A673 (cell line): ENCODE results near the gene SCARB1.

Experiments
- EZH2 ChIP-seq: fragments of 200-600 bp; sonication (generic); IDR thresholded peaks from 2 replicates; pipeline ENCODE4 v1.6.1; 2017; ENCODE audit warnings: borderline replicate concordance, low read depth, mild to moderate bottlenecking, mixed read lengths, antibody characterized with exemption, low read length; ENCODE audit not compliant: poor library complexity, severe bottlenecking
- TF ChIP-seq, protein P1 (sequence below): fragments of 300-800, 200-600 bp; sonication (generic); conservative IDR thresholded peaks from 2 replicates; pipeline ENCODE4 v1.5.1; 2017; ENCODE audit warnings: low read depth, mild to moderate bottlenecking, antibody characterized with exemption, low read length, moderate library complexity, mixed read lengths

DNA sequence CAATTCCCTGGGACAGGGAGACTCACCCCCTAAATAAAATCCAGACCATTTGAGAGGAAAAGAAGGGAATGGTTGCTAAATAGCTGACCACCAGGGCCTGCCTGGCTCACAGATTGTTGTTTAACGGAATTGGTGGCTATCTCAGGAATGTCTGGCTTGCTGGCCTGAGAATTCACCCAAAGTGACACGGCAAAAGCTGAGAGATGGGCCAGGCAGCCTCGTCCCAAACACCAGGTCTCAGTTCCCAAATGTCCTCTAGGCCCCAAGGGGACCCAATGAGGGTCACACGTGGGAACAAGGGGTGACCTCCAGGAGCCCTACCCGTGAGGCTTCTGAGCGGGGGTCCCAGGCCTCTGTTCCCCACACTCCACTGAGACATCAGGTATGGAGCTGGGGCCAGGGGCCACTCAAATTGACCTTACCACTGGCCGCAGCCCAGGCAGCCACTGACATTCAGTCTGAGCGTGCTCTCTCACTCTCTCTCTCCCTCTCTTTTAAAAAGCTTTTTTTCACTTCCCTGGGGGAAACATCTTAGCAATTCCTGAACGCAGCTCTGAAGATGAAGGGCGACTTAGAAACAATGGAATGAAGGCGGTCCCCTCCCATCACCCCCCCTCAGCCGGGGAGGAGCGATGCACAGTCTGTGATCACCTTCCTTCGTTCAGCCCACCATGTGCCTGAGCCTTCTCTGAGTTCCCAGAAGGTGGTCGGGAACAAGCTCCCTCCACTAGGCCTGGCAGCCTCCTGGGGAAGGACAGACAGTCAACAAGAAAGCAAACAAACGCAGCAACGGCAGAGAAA lies 131.2 kb downstream of the SCARB1 start:
- TF ChIP-seq, protein P1, sequence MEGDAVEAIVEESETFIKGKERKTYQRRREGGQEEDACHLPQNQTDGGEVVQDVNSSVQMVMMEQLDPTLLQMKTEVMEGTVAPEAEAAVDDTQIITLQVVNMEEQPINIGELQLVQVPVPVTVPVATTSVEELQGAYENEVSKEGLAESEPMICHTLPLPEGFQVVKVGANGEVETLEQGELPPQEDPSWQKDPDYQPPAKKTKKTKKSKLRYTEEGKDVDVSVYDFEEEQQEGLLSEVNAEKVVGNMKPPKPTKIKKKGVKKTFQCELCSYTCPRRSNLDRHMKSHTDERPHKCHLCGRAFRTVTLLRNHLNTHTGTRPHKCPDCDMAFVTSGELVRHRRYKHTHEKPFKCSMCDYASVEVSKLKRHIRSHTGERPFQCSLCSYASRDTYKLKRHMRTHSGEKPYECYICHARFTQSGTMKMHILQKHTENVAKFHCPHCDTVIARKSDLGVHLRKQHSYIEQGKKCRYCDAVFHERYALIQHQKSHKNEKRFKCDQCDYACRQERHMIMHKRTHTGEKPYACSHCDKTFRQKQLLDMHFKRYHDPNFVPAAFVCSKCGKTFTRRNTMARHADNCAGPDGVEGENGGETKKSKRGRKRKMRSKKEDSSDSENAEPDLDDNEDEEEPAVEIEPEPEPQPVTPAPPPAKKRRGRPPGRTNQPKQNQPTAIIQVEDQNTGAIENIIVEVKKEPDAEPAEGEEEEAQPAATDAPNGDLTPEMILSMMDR, result no peak
- TF ChIP-seq EZH2, result no peak
